ENCODE data around the gene CUTA. TPM values are rescaled to one million over a fixed set of nuclear protein-coding genes. Genes with fewer than 3 reads are reported as not detected.

CUTA gene
- total and polyA plus RNA-seq, 2 of the 13 experiments (the other 11 are each of a cell fraction or from before 2014, with no cell fraction given) = 170 to 180 TPM

DNA sequence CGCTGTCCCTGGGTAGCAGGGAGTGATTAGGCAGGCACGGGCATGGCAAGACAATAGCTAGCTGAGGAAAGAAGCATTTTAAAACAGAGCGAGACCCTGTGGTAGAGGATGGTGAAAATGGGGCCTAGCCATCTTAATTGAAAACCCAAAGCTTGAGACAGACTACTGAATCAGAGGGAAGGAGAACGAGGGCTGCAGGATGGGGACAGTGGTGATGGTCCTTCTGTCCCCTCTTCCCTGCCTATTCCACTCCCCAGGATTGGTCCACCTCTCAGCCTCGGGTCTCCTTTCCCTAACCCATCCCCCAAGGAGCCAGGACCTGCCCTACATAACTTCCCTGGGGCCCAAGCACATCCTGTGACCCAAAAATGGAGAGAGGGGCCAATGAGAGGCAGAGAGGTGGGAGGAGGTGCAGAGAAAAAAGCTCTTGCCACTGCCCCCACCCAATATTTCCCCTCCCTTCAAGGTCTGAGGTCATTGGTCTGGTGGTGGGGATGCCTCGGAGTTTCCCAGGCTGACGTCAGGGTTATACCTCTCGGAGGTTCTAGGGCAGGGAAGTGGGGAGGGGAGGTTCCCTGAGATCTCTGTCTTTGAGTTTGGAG lies 884 bp upstream of the CUTA start (continued):
- TF ChIP-seq, protein P1, sequence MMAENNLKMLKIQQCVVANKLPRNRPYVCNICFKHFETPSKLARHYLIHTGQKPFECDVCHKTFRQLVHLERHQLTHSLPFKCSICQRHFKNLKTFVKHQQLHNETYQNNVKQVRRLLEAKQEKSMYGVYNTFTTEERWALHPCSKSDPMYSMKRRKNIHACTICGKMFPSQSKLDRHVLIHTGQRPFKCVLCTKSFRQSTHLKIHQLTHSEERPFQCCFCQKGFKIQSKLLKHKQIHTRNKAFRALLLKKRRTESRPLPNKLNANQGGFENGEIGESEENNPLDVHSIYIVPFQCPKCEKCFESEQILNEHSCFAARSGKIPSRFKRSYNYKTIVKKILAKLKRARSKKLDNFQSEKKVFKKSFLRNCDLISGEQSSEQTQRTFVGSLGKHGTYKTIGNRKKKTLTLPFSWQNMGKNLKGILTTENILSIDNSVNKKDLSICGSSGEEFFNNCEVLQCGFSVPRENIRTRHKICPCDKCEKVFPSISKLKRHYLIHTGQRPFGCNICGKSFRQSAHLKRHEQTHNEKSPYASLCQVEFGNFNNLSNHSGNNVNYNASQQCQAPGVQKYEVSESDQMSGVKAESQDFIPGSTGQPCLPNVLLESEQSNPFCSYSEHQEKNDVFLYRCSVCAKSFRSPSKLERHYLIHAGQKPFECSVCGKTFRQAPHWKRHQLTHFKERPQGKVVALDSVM (CRISPR knock-in tag; IDR thresholded peaks at IDR 0.05) = no peak
- TF ChIP-seq, protein P2, sequence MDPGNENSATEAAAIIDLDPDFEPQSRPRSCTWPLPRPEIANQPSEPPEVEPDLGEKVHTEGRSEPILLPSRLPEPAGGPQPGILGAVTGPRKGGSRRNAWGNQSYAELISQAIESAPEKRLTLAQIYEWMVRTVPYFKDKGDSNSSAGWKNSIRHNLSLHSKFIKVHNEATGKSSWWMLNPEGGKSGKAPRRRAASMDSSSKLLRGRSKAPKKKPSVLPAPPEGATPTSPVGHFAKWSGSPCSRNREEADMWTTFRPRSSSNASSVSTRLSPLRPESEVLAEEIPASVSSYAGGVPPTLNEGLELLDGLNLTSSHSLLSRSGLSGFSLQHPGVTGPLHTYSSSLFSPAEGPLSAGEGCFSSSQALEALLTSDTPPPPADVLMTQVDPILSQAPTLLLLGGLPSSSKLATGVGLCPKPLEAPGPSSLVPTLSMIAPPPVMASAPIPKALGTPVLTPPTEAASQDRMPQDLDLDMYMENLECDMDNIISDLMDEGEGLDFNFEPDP (CRISPR knock-in tag; conservative IDR thresholded peaks at IDR 0.05) = no peak
- TF ChIP-seq, protein P3, sequence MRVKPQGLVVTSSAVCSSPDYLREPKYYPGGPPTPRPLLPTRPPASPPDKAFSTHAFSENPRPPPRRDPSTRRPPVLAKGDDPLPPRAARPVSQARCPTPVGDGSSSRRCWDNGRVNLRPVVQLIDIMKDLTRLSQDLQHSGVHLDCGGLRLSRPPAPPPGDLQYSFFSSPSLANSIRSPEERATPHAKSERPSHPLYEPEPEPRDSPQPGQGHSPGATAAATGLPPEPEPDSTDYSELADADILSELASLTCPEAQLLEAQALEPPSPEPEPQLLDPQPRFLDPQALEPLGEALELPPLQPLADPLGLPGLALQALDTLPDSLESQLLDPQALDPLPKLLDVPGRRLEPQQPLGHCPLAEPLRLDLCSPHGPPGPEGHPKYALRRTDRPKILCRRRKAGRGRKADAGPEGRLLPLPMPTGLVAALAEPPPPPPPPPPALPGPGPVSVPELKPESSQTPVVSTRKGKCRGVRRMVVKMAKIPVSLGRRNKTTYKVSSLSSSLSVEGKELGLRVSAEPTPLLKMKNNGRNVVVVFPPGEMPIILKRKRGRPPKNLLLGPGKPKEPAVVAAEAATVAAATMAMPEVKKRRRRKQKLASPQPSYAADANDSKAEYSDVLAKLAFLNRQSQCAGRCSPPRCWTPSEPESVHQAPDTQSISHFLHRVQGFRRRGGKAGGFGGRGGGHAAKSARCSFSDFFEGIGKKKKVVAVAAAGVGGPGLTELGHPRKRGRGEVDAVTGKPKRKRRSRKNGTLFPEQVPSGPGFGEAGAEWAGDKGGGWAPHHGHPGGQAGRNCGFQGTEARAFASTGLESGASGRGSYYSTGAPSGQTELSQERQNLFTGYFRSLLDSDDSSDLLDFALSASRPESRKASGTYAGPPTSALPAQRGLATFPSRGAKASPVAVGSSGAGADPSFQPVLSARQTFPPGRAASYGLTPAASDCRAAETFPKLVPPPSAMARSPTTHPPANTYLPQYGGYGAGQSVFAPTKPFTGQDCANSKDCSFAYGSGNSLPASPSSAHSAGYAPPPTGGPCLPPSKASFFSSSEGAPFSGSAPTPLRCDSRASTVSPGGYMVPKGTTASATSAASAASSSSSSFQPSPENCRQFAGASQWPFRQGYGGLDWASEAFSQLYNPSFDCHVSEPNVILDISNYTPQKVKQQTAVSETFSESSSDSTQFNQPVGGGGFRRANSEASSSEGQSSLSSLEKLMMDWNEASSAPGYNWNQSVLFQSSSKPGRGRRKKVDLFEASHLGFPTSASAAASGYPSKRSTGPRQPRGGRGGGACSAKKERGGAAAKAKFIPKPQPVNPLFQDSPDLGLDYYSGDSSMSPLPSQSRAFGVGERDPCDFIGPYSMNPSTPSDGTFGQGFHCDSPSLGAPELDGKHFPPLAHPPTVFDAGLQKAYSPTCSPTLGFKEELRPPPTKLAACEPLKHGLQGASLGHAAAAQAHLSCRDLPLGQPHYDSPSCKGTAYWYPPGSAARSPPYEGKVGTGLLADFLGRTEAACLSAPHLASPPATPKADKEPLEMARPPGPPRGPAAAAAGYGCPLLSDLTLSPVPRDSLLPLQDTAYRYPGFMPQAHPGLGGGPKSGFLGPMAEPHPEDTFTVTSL (CRISPR knock-in tag; IDR thresholded peaks at IDR 0.05; ENCODE audit: borderline replicate concordance) = 0 out of 2 replicates have a peak, but pooled peaks have one; percentile 43
- TF ChIP-seq, protein P4, sequence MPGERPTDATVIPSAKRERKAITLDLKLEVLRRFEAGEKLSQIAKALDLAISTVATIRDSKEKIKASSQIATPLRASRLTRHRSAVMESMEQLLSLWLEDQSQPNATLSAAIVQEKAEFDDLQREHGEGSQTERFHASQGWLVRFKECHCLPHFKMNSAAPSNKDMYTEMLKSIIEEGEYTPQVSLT (CRISPR knock-in tag; IDR thresholded peaks at IDR 0.05; ENCODE audit: borderline replicate concordance, low read depth) = no peak
- TF ChIP-seq, protein P5, sequence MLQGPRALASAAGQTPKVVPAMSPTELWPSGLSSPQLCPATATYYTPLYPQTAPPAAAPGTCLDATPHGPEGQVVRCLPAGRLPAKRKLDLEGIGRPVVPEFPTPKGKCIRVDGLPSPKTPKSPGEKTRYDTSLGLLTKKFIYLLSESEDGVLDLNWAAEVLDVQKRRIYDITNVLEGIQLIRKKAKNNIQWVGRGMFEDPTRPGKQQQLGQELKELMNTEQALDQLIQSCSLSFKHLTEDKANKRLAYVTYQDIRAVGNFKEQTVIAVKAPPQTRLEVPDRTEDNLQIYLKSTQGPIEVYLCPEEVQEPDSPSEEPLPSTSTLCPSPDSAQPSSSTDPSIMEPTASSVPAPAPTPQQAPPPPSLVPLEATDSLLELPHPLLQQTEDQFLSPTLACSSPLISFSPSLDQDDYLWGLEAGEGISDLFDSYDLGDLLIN (CRISPR knock-in tag; IDR thresholded peaks at IDR 0.05; ENCODE audit: borderline replicate concordance) = 0 out of 2 replicates have a peak, but pooled peaks have one; percentile 4
- no peak for TF ChIP-seq TBP (CRISPR knock-in tag; IDR thresholded peaks at IDR 0.05)
- TF ChIP-seq, protein P6, sequence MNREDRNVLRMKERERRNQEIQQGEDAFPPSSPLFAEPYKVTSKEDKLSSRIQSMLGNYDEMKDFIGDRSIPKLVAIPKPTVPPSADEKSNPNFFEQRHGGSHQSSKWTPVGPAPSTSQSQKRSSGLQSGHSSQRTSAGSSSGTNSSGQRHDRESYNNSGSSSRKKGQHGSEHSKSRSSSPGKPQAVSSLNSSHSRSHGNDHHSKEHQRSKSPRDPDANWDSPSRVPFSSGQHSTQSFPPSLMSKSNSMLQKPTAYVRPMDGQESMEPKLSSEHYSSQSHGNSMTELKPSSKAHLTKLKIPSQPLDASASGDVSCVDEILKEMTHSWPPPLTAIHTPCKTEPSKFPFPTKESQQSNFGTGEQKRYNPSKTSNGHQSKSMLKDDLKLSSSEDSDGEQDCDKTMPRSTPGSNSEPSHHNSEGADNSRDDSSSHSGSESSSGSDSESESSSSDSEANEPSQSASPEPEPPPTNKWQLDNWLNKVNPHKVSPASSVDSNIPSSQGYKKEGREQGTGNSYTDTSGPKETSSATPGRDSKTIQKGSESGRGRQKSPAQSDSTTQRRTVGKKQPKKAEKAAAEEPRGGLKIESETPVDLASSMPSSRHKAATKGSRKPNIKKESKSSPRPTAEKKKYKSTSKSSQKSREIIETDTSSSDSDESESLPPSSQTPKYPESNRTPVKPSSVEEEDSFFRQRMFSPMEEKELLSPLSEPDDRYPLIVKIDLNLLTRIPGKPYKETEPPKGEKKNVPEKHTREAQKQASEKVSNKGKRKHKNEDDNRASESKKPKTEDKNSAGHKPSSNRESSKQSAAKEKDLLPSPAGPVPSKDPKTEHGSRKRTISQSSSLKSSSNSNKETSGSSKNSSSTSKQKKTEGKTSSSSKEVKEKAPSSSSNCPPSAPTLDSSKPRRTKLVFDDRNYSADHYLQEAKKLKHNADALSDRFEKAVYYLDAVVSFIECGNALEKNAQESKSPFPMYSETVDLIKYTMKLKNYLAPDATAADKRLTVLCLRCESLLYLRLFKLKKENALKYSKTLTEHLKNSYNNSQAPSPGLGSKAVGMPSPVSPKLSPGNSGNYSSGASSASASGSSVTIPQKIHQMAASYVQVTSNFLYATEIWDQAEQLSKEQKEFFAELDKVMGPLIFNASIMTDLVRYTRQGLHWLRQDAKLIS (CRISPR knock-in tag; IDR thresholded peaks at IDR 0.05) = 0 out of 2 replicates have a peak, but pooled peaks have one; percentile 39
- no peak for TF ChIP-seq FOXK2 (IDR thresholded peaks at IDR 0.05)
- TF ChIP-seq ZNF766 (CRISPR knock-in tag; IDR thresholded peaks at IDR 0.05; ENCODE audit: borderline replicate concordance) = no peak
- 0 out of 2 replicates have a peak, but pooled peaks have one; percentile 17 for TF ChIP-seq SSRP1 (CRISPR knock-in tag; IDR thresholded peaks at IDR 0.05)
- no peak for TF ChIP-seq NONO (IDR thresholded peaks at IDR 0.05)
- no peak for TF ChIP-seq NONO (CRISPR knock-in tag; conservative IDR thresholded peaks at IDR 0.05)
- TF ChIP-seq TP53 (CRISPR knock-in tag; conservative IDR thresholded peaks at IDR 0.05) = 0 out of 2 replicates have a peak, but pooled peaks have one; percentile 1
- TF ChIP-seq ZNF781 (CRISPR knock-in tag; IDR thresholded peaks at IDR 0.05; ENCODE audit: borderline replicate concordance, not compliant biosample characterization) = no peak

Data from HepG2 (cell line).